IMR-90 (cell line): ENCODE measurements around the gene CFDP1. TPM values are rescaled to one million over a fixed set of nuclear protein-coding genes. Genes with fewer than 3 reads are reported as not detected.
A peak's percentile ranks its signal among the peaks of the same experiment; 100 is the strongest.

ENCODE experiments used
- ATAC-seq: fragments of 200-7000 bp; cut with Tn5 transposase; 2 replicates; pipeline ENCODE4 v1.9.1; 2020; ENCODE audit warnings: low read depth, mild to moderate bottlenecking, moderate library complexity
- BruUV-seq: library from RNA; stranded (reverse); fragments of 400-500 nt; replicated peaks from 2 replicates; lab custom pipeline; 2021; lab: Mats Ljungman, UMichigan
- CTCF ChIA-PET: fragments of 300-600 bp; formaldehyde crosslinking; extraction: SDS; loops from one replicate; lab custom pipeline; 2021; ENCODE audit warnings: antibody characterized with exemption; lab: Yijun Ruan, JAX
- POLR2A ChIA-PET: fragments of 300-600 bp; sonication (Branson Sonifier 250); formaldehyde crosslinking; loops from one replicate; lab custom pipeline; 2022; ENCODE audit warnings: antibody characterized with exemption; ENCODE audit not compliant: unreplicated experiment; lab: Charles Lee
- DNase-seq: peaks from one replicate; pipeline ENCODE4 v3.0.0; 2013
- H2AFZ ChIP-seq: replicated peaks from 2 replicates; pipeline ENCODE3; 2013; ENCODE audit warnings: low read length, mild to moderate bottlenecking; ENCODE audit not compliant: poor library complexity
- H2AK5ac ChIP-seq: 2 replicates; pipeline ENCODE4 v1.6.1; 2013; ENCODE audit warnings: low read depth, low read length, inconsistent platforms
- H2AK9ac ChIP-seq: replicated peaks from 2 replicates; pipeline ENCODE3; 2013; ENCODE audit warnings: mild to moderate bottlenecking, low read depth, low read length, moderate library complexity; ENCODE audit not compliant: poor library complexity
- H2BK120ac ChIP-seq: 2 replicates; pipeline ENCODE4 v1.6.1; 2013; ENCODE audit warnings: low read depth, low read length, inconsistent platforms
- H2BK15ac ChIP-seq: 3 replicates; pipeline ENCODE4 v1.6.1; 2013; ENCODE audit warnings: low read depth, low read length, inconsistent platforms
- H2BK20ac ChIP-seq: 2 replicates; pipeline ENCODE4 v1.6.1; 2013; ENCODE audit warnings: low read depth, mild to moderate bottlenecking, inconsistent platforms, low read length, moderate library complexity
- H2BK5ac ChIP-seq: 2 replicates; pipeline ENCODE4 v1.6.1; 2013; ENCODE audit warnings: mild to moderate bottlenecking, low read depth, low read length, inconsistent platforms; ENCODE audit not compliant: poor library complexity, severe bottlenecking
- H3K14ac ChIP-seq: replicated peaks from 2 replicates; pipeline ENCODE4 v1.6.1; 2013; ENCODE audit warnings: low read depth, low read length, inconsistent platforms
- H3K18ac ChIP-seq: 2 replicates; pipeline ENCODE4 v1.6.1; 2013; ENCODE audit warnings: low read depth, low read length, control low read depth
- H3K23ac ChIP-seq: 2 replicates; pipeline ENCODE4 v1.6.1; 2013; ENCODE audit warnings: low read depth, low read length, inconsistent platforms
- H3K27ac ChIP-seq: 2 replicates; pipeline ENCODE4 v1.5.1; 2013; ENCODE audit warnings: mild to moderate bottlenecking, control low read depth, low read length; ENCODE audit not compliant: insufficient read depth
- H3K27me3 ChIP-seq: 2 replicates; pipeline ENCODE4 v1.6.1; 2013; ENCODE audit warnings: low read length; ENCODE audit not compliant: control insufficient read depth, insufficient read depth
- H3K36me3 ChIP-seq: 2 replicates; pipeline ENCODE4 v1.6.1; 2013; ENCODE audit warnings: low read length, mixed read lengths; ENCODE audit not compliant: control insufficient read depth, insufficient read depth
- H3K4ac ChIP-seq: 2 replicates; pipeline ENCODE4 v1.6.1; 2013; ENCODE audit warnings: low read depth, low read length, inconsistent platforms
- H3K4me1 ChIP-seq: 2 replicates; pipeline ENCODE4 v1.6.1; 2013; ENCODE audit warnings: low read length, mixed read lengths; ENCODE audit not compliant: control insufficient read depth, insufficient read depth
- H3K4me2 ChIP-seq: 2 replicates; pipeline ENCODE4 v1.6.1; 2013; ENCODE audit warnings: low read depth, mild to moderate bottlenecking, control low read depth, low read length, moderate library complexity
- H3K4me3 ChIP-seq: 2 replicates; pipeline ENCODE4 v1.5.1; 2013; ENCODE audit warnings: low read depth, mild to moderate bottlenecking, control low read depth, low read length, moderate library complexity; ENCODE audit not compliant: insufficient read depth
- H3K56ac ChIP-seq: 2 replicates; pipeline ENCODE4 v1.6.1; 2013; ENCODE audit warnings: low read length, inconsistent platforms; ENCODE audit not compliant: insufficient read depth; ENCODE audit errors: extremely low read depth
- H3K79me1 ChIP-seq, 2 experiments: 2 replicates each; pipeline ENCODE4 v1.6.1; 2013; ENCODE audit warnings: low read length in 2 of 2, inconsistent platforms in 1 of 2, low read depth in 1 of 2
- H3K9ac ChIP-seq: 2 replicates; pipeline ENCODE4 v1.6.1; 2013; ENCODE audit warnings: low read depth, low read length, control low read depth
- H3K9me1 ChIP-seq: 2 replicates; pipeline ENCODE4 v1.6.1; 2013; ENCODE audit warnings: low read length, inconsistent platforms; ENCODE audit not compliant: insufficient read depth
- H3K9me3 ChIP-seq: 2 replicates; pipeline ENCODE4 v1.6.1; 2013; ENCODE audit warnings: low read length; ENCODE audit not compliant: control insufficient read depth, insufficient read depth
- H4K20me1 ChIP-seq: 2 replicates; pipeline ENCODE4 v1.6.1; 2013; ENCODE audit warnings: low read length, inconsistent platforms; ENCODE audit not compliant: insufficient read depth
- H4K5ac ChIP-seq: 2 replicates; pipeline ENCODE4 v1.6.1; 2013; ENCODE audit warnings: mild to moderate bottlenecking, low read depth, low read length, control low read depth
- H4K8ac ChIP-seq, 2 experiments: 2 replicates each; pipeline ENCODE4 v1.6.1; 2013; ENCODE audit warnings: low read depth in 2 of 2, low read length in 2 of 2, control low read depth in 1 of 2, inconsistent platforms in 1 of 2
- H4K91ac ChIP-seq: 2 replicates; pipeline ENCODE4 v1.6.1; 2013; ENCODE audit warnings: low read depth, low read length, inconsistent platforms; ENCODE audit not compliant: insufficient read depth
- CEBPB ChIP-seq: IDR thresholded peaks from 2 replicates; pipeline ENCODE4 v1.6.1; 2012; ENCODE audit warnings: low read depth, low read length, improper control_type of control experiment
- RAD21 ChIP-seq: IDR thresholded peaks from 2 replicates; pipeline ENCODE4 v1.6.1; 2012; ENCODE audit warnings: low read length, improper control_type of control experiment
- WGBS, 2 experiments: methylation state at CpG; one replicate each; pipeline versions ENCODE4 v1.1.5 to v1.1.7; 2013; ENCODE audit warnings: missing lambda C conversion rate in 2 of 2; ENCODE audit not compliant: insufficient read length in 1 of 2; ENCODE audit errors: extremely low coverage in 2 of 2; 5-methylcytosine and 5-hydroxymethylcytosine counted together
- dilution Hi-C: fragments of 300-500 bp; cut with HindIII; formaldehyde crosslinking; loops from one replicate; pipeline ENCODE4 v1.14.3; 2018; ENCODE audit warnings: low sequenced_read_pairs; ENCODE audit not compliant: unreplicated experiment
- in situ Hi-C: fragments of 300-500 bp; cut with MboI; formaldehyde crosslinking; loops from 3 replicates; pipeline ENCODE4 v1.14.3; 2019; ENCODE audit warnings: low sequenced_read_pairs, inconsistent platforms, mixed read lengths
- intact Hi-C: fragments of 100-400 bp; cut with micrococcal nuclease; formaldehyde crosslinking; loops from 2 replicates; pipeline ENCODE4 v1.10.0; 2022
- polyA plus RNA-seq, 3 experiments: library from polyadenylated mRNA; depleted of rRNA; stranded (reverse); fragments of >200 nt; gene quantifications; 2 replicates each; pipeline ENCODE4 v1.2.3, GENCODE V29; 2012; ENCODE audit warnings: low replicate concordance in 1 of 3
- total RNA-seq: library from RNA; depleted of rRNA; stranded (reverse); fragments of >200 nt; gene quantifications from 2 replicates; pipeline ENCODE4 v1.2.3, GENCODE V29; 2012
- TF ChIP-seq, protein P1 (sequence below): fragments of 150-350 bp; IDR thresholded peaks from 2 replicates; pipeline ENCODE4 v1.6.1; 2016; ENCODE audit warnings: low read depth, mild to moderate bottlenecking, low read length, moderate library complexity, borderline replicate concordance

The CFDP1 gene
- total and polyA plus RNA-seq, 2 of the 4 experiments (the other 2 are of a cell fraction): 15.6 to 38.7 TPM

DNA sequence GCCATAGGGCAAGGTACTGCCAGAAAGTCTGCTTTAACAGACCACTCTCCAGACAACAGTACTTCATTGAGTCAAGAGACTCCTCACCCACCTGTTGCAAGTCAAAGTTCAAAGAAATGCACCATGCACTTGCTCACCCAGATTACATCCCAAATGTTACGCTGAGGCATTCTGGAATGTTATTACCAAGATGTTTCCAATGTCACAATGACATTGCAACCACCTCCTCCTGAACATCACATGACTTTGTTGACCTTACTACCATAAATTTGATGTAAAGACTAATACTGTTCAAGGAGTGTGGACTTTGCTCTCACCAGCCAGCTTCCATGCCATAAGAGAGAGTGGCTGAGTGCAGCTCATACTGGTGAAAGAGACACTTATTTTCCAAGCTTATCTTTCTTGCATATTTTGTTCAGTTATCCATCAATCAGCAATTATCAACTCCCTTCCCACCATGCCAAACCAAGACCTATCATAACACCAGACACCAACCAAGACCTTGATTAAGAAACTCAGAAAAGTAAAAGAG lies 123.3 kb downstream of the CFDP1 start:
- H3K18ac ChIP-seq: no peak overlapping the region
- in situ Hi-C loops: loop anchor here (5.0 kb wide), 1 partner anchor 62 kb away; no protein-coding TSS in a partner anchor

More for the DNA sequence above, 123.3 kb downstream of the CFDP1 start:
- 0 out of 2 replicates have a peak overlapping the region, but pooled peaks have one; percentile 33 for H3K14ac ChIP-seq
- peaks cover 10% of the 10 kb centered on the region for H3K9me1 ChIP-seq
- H3K9ac ChIP-seq: no peak overlapping the region
- CTCF ChIA-PET: no interaction called here
- H2BK5ac ChIP-seq: no peak overlapping the region
- H2BK20ac ChIP-seq: no peak overlapping the region
- H3K4ac ChIP-seq: no peak overlapping the region
- H3K56ac ChIP-seq: no peak overlapping the region
- peaks cover 11% of the 10 kb centered on the region for H3K4me1 ChIP-seq
- H3K23ac ChIP-seq: peak overlapping the region; percentile 32; the same call in 1 of the 2 replicates
- H4K20me1 ChIP-seq: peaks cover 4% of the 10 kb centered on the region; the same call in 1 of the 2 replicates
- intact Hi-C loops (no loop called here), dilution Hi-C loops (no loop called here)
- ATAC-seq: no peak
- POLR2A ChIA-PET: no interaction called here
- no peak overlapping the region for H3K4me3 ChIP-seq
- no peak overlapping the region for H3K4me2 ChIP-seq
- peaks cover 9 to 34% of the 10 kb centered on the region in 2 experiments; a peak in 3 of 4 replicates for H3K79me1 ChIP-seq
- TF ChIP-seq, protein P1, sequence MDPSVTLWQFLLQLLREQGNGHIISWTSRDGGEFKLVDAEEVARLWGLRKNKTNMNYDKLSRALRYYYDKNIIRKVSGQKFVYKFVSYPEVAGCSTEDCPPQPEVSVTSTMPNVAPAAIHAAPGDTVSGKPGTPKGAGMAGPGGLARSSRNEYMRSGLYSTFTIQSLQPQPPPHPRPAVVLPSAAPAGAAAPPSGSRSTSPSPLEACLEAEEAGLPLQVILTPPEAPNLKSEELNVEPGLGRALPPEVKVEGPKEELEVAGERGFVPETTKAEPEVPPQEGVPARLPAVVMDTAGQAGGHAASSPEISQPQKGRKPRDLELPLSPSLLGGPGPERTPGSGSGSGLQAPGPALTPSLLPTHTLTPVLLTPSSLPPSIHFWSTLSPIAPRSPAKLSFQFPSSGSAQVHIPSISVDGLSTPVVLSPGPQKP: no peak
- TF ChIP-seq CEBPB (no peak), RAD21 (no peak)
- BruUV-seq: no TSS peak
- no peak overlapping the region for H3K27ac ChIP-seq
- no peaks in the 10 kb centered on the region for H3K27me3 ChIP-seq
- no CpG with 5 or more reads among the region's 1 CpG for WGBS, 2 experiments
- H2BK15ac ChIP-seq: no peak overlapping the region
- H2AK9ac ChIP-seq: no peak overlapping the region
- no peak overlapping the region for H2AFZ ChIP-seq
- H4K91ac ChIP-seq: 0 out of 2 replicates have a peak overlapping the region, but pooled peaks have one; percentile 17
- peak overlapping the region; percentile 36; the same call in 1 of the 2 replicates for H2AK5ac ChIP-seq
- H3K9me3 ChIP-seq: no peaks in the 10 kb centered on the region
- no peak overlapping the region for H2BK120ac ChIP-seq
- no peak for DNase-seq
- H4K8ac ChIP-seq: no peak overlapping the region
- H4K5ac ChIP-seq: no peak overlapping the region
- H3K36me3 ChIP-seq: peaks cover 1% of the 10 kb centered on the region
